ENCODE results near the gene GFAP. TPM values are rescaled to one million over a fixed set of nuclear protein-coding genes. Genes with fewer than 3 reads are reported as not detected.

The GFAP gene
- total RNA-seq, 1 experiment from 2014 or later: 1.2 TPM

GRCh38 chr17:44935116-44935515 is 19.8 kb upstream of the GFAP start:
- no peak overlapping the region for H4K8ac ChIP-seq (replicated peaks; ENCODE audit: insufficient read length, low read depth, low read length)
- no peak overlapping the region for H2BK120ac ChIP-seq (ENCODE audit: low read depth, low read length, poor library complexity, severe bottlenecking)
- H3K27ac ChIP-seq (ENCODE audit: insufficient read length, low read depth, low read length): no peak overlapping the region
- H3K79me2 ChIP-seq (ENCODE audit: insufficient read depth, low read length): no peaks in the 10 kb centered on the region
- no peak overlapping the region for H2AFZ ChIP-seq (ENCODE audit: low read length)
- H3K14ac ChIP-seq (ENCODE audit: insufficient read depth, low read length): no peak overlapping the region
- H3K56ac ChIP-seq (ENCODE audit: insufficient read length, low read depth, low read length): no peak overlapping the region
- H3T11ph ChIP-seq (ENCODE audit: low read length): no peak overlapping the region
- H3K4me2 ChIP-seq (ENCODE audit: insufficient read depth, insufficient read length, low read length): no peak overlapping the region
- Mint-ChIP-seq H3K36me3 (ENCODE audit: insufficient read depth in 1 of 3, low read depth in 3 of 3) (peaks cover 35 to 73% (median 71%) of the 10 kb centered on the region in 3 experiments), H3K27me3 (ENCODE audit: low read depth) (no peaks in the 10 kb centered on the region), H3K4me3 (no peak overlapping the region), H3K9me3 (no peaks in the 10 kb centered on the region; a peak in 1 of 5 replicates), H3K4me1 (peaks cover 2% of the 10 kb centered on the region in 2 experiments), H3K27ac (peak overlapping the region in 1 of 3 experiments; percentile 74; a peak in 2 of 7 replicates)
- H3K79me1 ChIP-seq (ENCODE audit: insufficient read depth, low read depth, low read length, poor library complexity, severe bottlenecking): no peaks in the 10 kb centered on the region
- no peak for TF ChIP-seq CTCF (conservative IDR thresholded peaks at IDR 0.05)
- H3K23ac ChIP-seq (ENCODE audit: insufficient read length, low read depth, low read length): no peak overlapping the region
- H2AK5ac ChIP-seq (ENCODE audit: insufficient read length, low read length): no peak overlapping the region
- no peak overlapping the region for H2BK15ac ChIP-seq (ENCODE audit: low read depth, low read length)
- H4K91ac ChIP-seq (ENCODE audit: insufficient read length, low read depth, low read length): no peak overlapping the region
- H3K23me2 ChIP-seq (ENCODE audit: insufficient read length, low read depth, low read length, poor library complexity, severe bottlenecking): no peaks in the 10 kb centered on the region
- no peaks in the 10 kb centered on the region for H4K20me1 ChIP-seq (ENCODE audit: control insufficient read depth, insufficient read depth, insufficient read length)
- no peaks in the 10 kb centered on the region for H3K9me3 ChIP-seq (ENCODE audit: control insufficient read depth, low read depth, low read length)
- no peak overlapping the region for H4K5ac ChIP-seq (ENCODE audit: insufficient read length, low read depth, low read length)
- H3K4ac ChIP-seq (ENCODE audit: low read depth, low read length): no peak overlapping the region
- DNase-seq: peak; percentile 21
- H2BK5ac ChIP-seq (ENCODE audit: insufficient read length, low read length): no peak overlapping the region
- H3K4me1 ChIP-seq (ENCODE audit: insufficient read depth, low read length): no peaks in the 10 kb centered on the region
- H2BK20ac ChIP-seq (ENCODE audit: low read depth, low read length, poor library complexity, severe bottlenecking): no peak overlapping the region
- no CpG with 5 or more reads among the region's 9 CpGs for WGBS (ENCODE audit: extremely low coverage, insufficient read length, low lambda C conversion rate)
- H2BK12ac ChIP-seq (ENCODE audit: insufficient read length, low read depth, low read length): no peak overlapping the region
- no peaks in the 10 kb centered on the region for H3K27me3 ChIP-seq (ENCODE audit: insufficient read depth, low read length)
- no peak overlapping the region for H3K18ac ChIP-seq (ENCODE audit: insufficient read length, low read depth, low read length)
- H3K9ac ChIP-seq (ENCODE audit: extremely low read depth, insufficient read length, low read length): no peak overlapping the region
